HL-60 (cell line): Measurements from ENCODE around the gene PGS1.

Experiments
- DNase-seq, 2 experiments: peaks; one replicate each; pipeline ENCODE4 v3.0.0-alpha.2; 2010 to 2020; ENCODE audit warnings: low read depth in 1 of 2, low spot score in 1 of 2
- H3K27ac ChIP-seq: fragments of 250-450 bp; sonication (Bioruptor Pico); replicated peaks from 2 replicates; pipeline ENCODE4 v1.5.1; 2020; ENCODE audit warnings: mild to moderate bottlenecking, moderate library complexity
- H3K27me3 ChIP-seq: fragments of 250-450 bp; sonication (Bioruptor Pico); 2 replicates; pipeline ENCODE4 v1.5.1; 2021; ENCODE audit warnings: mild to moderate bottlenecking, moderate library complexity; ENCODE audit not compliant: insufficient read depth, poor library complexity, severe bottlenecking
- H3K4me3 ChIP-seq: replicated peaks from 2 replicates; pipeline ENCODE4 v1.5.1; 2011; ENCODE audit warnings: mild to moderate bottlenecking, control low read depth, low read length; ENCODE audit not compliant: insufficient read depth
- GABPA ChIP-seq: IDR thresholded peaks from 2 replicates; pipeline ENCODE4 v1.6.1; 2012; ENCODE audit warnings: low read depth
- POLR2AphosphoS5 ChIP-seq: IDR thresholded peaks from 2 replicates; pipeline ENCODE4 v1.6.1; 2012; ENCODE audit warnings: low read depth
- SPI1 ChIP-seq: IDR thresholded peaks from 2 replicates; pipeline ENCODE4 v1.6.1; 2012; ENCODE audit warnings: low read depth, mild to moderate bottlenecking, borderline replicate concordance
- TF ChIP-seq, protein P1 (sequence below): IDR thresholded peaks from 2 replicates; pipeline ENCODE4 v1.6.1; 2012; ENCODE audit warnings: low read depth; ENCODE audit not compliant: insufficient replicate concordance
- TF ChIP-seq, protein P2 (sequence below): IDR thresholded peaks from one replicate; pipeline ENCODE4 v1.5.1; 2011; ENCODE audit warnings: low read length, control low read depth, inconsistent platforms; ENCODE audit not compliant: insufficient read depth

The PGS1 gene

DNA sequence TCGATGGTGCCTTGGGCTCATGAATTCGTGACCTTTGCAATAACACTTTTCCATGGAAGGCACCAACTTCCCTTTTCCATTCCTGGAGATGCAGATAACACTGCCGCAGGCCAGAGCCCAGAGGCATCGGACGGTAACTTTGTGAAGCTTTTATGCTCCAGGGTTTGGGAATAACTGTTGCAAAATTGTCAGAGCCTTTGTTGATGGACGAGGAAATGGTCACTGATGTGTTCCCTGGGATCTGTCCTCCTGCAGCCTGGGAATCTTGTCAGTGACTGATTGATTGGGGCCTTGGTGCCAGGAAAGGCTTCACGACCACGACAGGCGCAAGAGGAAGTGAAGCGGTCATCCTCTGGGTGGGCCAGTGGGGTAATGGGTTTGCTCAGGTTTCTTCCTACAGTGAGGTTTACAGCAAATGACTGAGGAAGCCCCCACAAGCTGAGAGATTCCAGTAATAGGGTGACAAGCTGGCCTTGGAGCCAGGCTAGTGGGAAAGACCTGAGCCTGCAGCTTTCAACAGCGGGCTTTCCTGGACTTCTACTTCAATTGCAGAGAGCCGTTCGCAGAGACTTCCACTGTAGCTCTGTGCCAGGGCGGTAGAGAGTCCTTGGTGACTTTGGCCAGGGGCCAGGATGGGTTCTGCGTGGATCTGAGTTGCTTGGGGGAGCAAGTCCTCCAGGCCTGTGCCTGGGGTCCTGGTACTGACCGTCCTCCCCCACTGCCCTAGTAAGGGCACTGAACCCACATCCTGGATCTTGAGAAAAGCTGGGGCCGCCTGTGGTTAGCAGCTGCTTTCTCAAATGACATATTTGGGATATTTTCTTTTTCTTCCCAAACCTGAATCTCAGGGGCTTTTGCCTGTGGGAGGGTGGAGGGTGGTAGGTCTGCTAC lies 37.6 kb downstream of the PGS1 start:
- TF ChIP-seq SPI1 (no peak), GABPA (no peak), POLR2AphosphoS5 (no peak)
- TF ChIP-seq, protein P1, sequence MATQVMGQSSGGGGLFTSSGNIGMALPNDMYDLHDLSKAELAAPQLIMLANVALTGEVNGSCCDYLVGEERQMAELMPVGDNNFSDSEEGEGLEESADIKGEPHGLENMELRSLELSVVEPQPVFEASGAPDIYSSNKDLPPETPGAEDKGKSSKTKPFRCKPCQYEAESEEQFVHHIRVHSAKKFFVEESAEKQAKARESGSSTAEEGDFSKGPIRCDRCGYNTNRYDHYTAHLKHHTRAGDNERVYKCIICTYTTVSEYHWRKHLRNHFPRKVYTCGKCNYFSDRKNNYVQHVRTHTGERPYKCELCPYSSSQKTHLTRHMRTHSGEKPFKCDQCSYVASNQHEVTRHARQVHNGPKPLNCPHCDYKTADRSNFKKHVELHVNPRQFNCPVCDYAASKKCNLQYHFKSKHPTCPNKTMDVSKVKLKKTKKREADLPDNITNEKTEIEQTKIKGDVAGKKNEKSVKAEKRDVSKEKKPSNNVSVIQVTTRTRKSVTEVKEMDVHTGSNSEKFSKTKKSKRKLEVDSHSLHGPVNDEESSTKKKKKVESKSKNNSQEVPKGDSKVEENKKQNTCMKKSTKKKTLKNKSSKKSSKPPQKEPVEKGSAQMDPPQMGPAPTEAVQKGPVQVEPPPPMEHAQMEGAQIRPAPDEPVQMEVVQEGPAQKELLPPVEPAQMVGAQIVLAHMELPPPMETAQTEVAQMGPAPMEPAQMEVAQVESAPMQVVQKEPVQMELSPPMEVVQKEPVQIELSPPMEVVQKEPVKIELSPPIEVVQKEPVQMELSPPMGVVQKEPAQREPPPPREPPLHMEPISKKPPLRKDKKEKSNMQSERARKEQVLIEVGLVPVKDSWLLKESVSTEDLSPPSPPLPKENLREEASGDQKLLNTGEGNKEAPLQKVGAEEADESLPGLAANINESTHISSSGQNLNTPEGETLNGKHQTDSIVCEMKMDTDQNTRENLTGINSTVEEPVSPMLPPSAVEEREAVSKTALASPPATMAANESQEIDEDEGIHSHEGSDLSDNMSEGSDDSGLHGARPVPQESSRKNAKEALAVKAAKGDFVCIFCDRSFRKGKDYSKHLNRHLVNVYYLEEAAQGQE = no peak
- TF ChIP-seq, protein P2, sequence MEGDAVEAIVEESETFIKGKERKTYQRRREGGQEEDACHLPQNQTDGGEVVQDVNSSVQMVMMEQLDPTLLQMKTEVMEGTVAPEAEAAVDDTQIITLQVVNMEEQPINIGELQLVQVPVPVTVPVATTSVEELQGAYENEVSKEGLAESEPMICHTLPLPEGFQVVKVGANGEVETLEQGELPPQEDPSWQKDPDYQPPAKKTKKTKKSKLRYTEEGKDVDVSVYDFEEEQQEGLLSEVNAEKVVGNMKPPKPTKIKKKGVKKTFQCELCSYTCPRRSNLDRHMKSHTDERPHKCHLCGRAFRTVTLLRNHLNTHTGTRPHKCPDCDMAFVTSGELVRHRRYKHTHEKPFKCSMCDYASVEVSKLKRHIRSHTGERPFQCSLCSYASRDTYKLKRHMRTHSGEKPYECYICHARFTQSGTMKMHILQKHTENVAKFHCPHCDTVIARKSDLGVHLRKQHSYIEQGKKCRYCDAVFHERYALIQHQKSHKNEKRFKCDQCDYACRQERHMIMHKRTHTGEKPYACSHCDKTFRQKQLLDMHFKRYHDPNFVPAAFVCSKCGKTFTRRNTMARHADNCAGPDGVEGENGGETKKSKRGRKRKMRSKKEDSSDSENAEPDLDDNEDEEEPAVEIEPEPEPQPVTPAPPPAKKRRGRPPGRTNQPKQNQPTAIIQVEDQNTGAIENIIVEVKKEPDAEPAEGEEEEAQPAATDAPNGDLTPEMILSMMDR = no peak
- Histone ChIP-seq H3K27me3 (no peaks in the 10 kb centered on the region), H3K4me3 (no peak overlapping the region), H3K27ac (peak overlapping the region; percentile 61)
- DNase-seq = no peak

DNA sequence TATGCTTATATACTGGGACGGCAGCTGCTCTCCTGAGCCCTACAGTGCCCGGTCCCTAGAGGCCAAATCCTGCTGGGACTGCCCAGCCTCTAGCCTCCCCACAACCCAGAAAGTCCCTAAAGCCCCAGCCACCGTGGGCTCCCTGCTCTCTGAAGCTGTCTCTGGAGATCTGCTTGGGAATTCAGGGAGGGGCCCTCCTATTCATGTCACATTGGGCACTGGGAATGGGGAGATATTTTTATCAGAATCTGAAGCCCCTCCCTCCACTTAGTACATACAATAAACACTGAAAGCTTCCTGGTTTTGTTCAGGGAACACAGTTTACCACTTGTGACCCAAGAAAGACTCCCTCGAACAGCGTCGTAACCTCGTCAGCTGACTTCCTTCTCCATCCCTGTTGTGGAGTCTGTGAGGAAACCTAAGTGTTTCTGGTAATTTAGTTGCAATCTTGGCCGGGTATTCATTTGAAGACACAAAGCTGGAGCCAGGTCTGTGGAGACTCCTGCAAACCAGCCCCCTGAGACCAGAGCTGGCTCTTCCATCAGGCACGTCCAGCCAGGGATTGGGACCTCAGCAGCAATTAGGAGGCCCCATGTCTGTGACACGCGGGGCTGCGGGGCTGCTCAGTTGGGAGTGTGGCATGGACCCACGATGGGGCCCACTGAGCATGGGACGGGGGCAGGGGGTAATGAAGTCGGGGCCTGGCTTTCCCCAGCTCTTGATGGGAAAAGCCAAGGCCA lies 38.5 kb downstream of the PGS1 start:
- no peak overlapping the region for H3K4me3 ChIP-seq
- H3K27me3 ChIP-seq = no peaks in the 10 kb centered on the region
- TF ChIP-seq SPI1 = no peak
- DNase-seq = peak in 1 of 2 experiments; percentile 74
- peak overlapping the region; percentile 61 for H3K27ac ChIP-seq

DNA sequence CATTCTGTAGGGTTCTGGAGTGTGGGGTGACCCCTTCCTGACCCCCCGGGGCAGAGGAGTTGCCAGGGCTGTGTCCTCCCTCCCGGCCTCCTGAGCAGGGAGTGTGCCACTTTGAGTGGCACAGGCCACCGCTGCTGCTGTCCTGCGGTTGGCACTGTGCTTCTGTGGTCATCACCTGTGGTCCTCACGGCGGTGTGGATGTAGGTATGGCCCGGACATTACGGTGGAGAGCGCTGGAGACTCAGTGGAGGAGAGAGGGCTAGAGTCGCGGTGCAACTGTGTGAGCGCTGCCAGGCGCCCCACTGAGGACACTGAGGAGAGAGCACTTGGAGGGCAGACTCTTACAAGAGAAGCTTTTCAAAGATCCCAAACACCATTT lies 39.1 kb downstream of the PGS1 start:
- H3K27me3 ChIP-seq = no peaks in the 10 kb centered on the region
- no peak for TF ChIP-seq GABPA
- TF ChIP-seq, protein P2 = no peak
- no peak for TF ChIP-seq SPI1
- H3K4me3 ChIP-seq = no peak overlapping the region
- peak overlapping the region; percentile 61 for H3K27ac ChIP-seq
- no peak for DNase-seq

DNA sequence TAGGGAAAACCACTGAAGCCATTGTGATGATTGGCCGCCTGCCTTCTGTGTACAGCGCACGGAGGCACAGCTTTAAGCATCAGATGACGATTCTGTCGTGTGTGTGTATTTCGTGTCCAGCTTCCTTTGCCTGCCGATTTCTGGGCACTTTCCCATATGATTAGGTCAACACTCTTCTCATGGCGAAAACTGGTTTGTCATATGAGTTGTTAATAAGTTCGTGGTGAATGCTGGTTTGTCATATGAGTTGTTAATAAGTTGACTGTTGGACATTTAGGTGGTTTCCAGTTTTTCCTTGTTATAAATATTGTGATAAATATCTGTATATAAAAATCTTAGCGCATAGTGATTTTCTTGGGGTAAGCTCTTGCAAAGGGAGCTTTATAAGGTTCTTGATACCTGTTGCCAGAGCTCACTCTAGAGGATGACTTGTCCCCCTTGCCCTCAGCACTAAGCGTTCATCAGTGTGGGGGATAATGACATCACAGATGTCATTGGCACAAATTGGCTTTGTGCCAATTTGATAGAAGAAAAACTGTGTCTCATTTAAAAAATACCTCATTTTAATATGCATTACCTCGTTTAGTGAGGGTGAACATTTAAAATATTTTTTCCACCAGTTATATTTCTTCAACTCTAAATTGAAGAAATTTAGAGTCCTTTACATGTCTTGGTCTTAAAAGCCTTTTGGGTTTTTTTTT lies 40.0 kb downstream of the PGS1 start:
- Histone ChIP-seq H3K27ac (no peak overlapping the region), H3K27me3 (no peaks in the 10 kb centered on the region), H3K4me3 (no peak overlapping the region)
- DNase-seq = no peak
- TF ChIP-seq POLR2AphosphoS5 (no peak), GABPA (no peak)
- TF ChIP-seq, protein P2 = no peak
